Mucosa of rectum (tissue), 2 donors: Measurements from ENCODE around the gene SPECC1L.

ENCODE experiments used
- H3K27ac ChIP-seq, 2 donors: one replicate each; pipeline ENCODE4 v1.7.0; 2013; ENCODE audit warnings: inconsistent platforms in 2 of 2, low read depth in 2 of 2, low read length in 2 of 2
- H3K27me3 ChIP-seq, 2 donors: one replicate each; pipeline ENCODE4 v1.7.0; 2013; ENCODE audit warnings: low read length in 2 of 2; ENCODE audit not compliant: control insufficient read depth in 2 of 2, insufficient read depth in 2 of 2
- H3K36me3 ChIP-seq, 2 donors: one replicate each; pipeline ENCODE4 v1.7.0; 2013; ENCODE audit warnings: low read length in 2 of 2; ENCODE audit not compliant: control insufficient read depth in 2 of 2, insufficient read depth in 2 of 2
- H3K4me1 ChIP-seq, 2 donors: one replicate each; pipeline ENCODE4 v1.7.0; 2013; ENCODE audit warnings: low read length in 2 of 2, mild to moderate bottlenecking in 1 of 2; ENCODE audit not compliant: control insufficient read depth in 2 of 2, insufficient read depth in 2 of 2
- H3K4me3 ChIP-seq, 2 donors: one replicate each; pipeline ENCODE4 v1.7.0; 2013; ENCODE audit warnings: low read length in 2 of 2
- H3K9ac ChIP-seq, 2 donors: one replicate each; pipeline ENCODE4 v1.7.0; 2013; ENCODE audit warnings: low read length in 2 of 2, low read depth in 1 of 2, mild to moderate bottlenecking in 1 of 2
- H3K9me3 ChIP-seq, 2 donors: one replicate each; pipeline ENCODE4 v1.7.0; 2013; ENCODE audit warnings: low read length in 2 of 2; ENCODE audit not compliant: control insufficient read depth in 2 of 2
- donor health status: healthy.
- donor health status: Normal muscosa, but diverticular disease.

Gene SPECC1L

GRCh38 chr22:24408630-24409029 is 138.0 kb downstream of the SPECC1L start:
- Histone ChIP-seq H3K4me3 (no peak overlapping the region), H3K36me3 (peaks cover 23 to 34% of the 10 kb centered on the region in 2 donors), H3K9ac (no peak overlapping the region), H3K9me3 (no peaks in the 10 kb centered on the region), H3K27ac (no peak overlapping the region), H3K27me3 (no peaks in the 10 kb centered on the region), H3K4me1 (peaks cover 0 to 2% of the 10 kb centered on the region in 2 donors)

DNA sequence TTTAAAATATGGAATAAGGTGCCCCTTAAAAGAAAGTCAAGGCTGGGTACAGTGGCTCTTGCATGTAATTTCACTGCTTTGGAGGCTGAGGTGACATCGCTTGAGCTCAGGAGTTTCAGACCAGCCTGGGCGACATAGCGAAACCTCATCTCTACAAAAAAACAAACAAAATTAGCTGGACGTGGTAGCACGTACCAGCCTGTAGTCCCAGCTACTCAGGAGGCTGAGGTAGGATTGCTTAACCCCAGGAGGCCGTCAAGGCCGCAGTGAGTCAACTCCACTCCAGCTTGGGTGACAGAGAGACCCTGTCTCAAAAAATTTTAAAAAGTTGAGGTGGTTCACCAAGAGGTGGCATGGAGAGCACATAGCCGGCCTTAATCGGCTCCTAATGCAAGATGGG is 139.1 kb downstream of the SPECC1L start:
- no peaks in the 10 kb centered on the region for H3K4me1 ChIP-seq
- H3K27ac ChIP-seq, result no peak overlapping the region
- no peak overlapping the region for H3K9ac ChIP-seq
- H3K36me3 ChIP-seq, result peaks cover 27 to 41% of the 10 kb centered on the region in 2 donors
- no peak overlapping the region for H3K4me3 ChIP-seq
- no peaks in the 10 kb centered on the region for H3K27me3 ChIP-seq
- H3K9me3 ChIP-seq, result no peaks in the 10 kb centered on the region

DNA sequence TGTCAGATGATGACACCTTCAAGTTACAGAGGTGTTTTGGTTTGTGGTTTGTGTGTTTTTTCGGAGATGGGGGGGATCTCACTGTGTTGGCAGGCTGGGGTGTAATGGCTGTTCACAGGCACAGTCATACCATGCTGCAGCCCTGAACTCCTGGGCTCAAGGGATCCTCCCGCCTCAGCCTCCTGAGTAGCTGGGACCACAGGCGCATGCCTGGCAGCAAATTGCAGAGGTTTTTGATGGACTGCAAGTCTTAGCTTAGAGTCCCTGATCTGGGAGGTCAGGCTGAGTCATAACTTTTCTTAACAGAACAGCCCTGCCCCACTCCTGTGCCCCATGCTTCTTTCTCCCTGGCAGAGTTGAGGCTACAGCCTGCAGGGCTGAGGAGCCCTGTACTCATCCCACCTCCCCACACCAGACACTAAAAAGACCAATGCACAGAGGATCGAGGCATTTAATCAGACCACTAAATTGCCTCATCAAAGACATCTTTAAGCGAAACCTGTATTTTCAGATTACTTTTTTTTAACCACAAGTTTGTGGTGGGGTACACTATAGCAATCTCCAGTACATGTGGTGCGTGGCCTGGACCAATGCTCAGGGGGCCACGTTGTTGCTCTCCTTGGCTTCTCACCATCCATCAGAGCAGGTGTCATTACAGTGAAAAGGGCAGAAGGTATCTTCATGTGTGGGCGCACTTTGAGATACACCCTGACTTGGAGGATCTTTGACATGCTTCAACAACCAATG is 139.7 kb downstream of the SPECC1L start:
- Histone ChIP-seq H3K27ac (no peak overlapping the region), H3K4me1 (no peaks in the 10 kb centered on the region), H3K4me3 (no peak overlapping the region), H3K9ac (no peak overlapping the region), H3K36me3 (peaks cover 27 to 45% of the 10 kb centered on the region in 2 donors), H3K9me3 (no peaks in the 10 kb centered on the region), H3K27me3 (no peaks in the 10 kb centered on the region)

DNA sequence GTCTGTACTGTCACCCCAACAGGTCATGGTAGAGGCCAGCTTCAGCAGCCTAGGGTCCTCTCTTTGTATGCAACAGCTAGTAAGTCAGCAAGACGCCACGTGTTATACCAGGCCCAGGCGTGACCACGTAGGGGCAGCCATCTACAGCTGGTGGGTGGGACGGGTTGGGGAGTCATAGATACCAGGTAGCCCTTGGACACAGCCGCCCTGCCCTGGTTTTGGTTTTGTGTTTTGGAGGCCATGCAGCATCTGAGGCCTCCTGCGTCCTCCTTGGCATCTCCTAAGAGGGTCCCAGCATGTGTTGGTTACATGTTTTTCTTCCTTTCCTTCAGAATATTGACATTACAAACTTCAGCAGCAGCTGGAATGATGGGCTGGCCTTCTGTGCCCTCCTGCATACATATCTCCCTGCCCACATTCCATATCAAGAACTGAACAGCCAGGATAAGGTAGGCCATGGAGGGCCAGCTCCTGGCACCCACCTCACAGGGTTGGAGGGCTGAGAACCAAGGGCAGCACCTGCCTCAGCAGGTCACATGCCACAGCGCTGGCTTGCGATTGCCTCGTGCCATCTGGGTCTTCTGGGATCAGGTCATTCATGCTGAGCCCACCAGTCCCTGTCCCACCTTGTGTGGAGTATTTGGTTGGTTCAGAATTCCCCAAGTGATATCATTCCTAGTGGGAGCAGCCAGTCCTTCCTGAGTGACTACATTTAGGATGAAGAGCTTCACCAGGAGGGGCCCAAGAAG is 140.8 kb downstream of the SPECC1L start:
- H3K36me3 ChIP-seq, result peaks cover 36 to 52% of the 10 kb centered on the region in 2 donors
- no peak overlapping the region for H3K4me3 ChIP-seq
- no peak overlapping the region for H3K27ac ChIP-seq
- no peak overlapping the region for H3K9ac ChIP-seq
- no peaks in the 10 kb centered on the region for H3K27me3 ChIP-seq
- H3K9me3 ChIP-seq, result no peaks in the 10 kb centered on the region
- H3K4me1 ChIP-seq, result no peaks in the 10 kb centered on the region

- Histone ChIP-seq H3K36me3 (peaks cover 42 to 60% of the 10 kb centered on the region in 2 donors), H3K4me3 (no peak overlapping the region), H3K27me3 (no peaks in the 10 kb centered on the region), H3K9me3 (no peaks in the 10 kb centered on the region), H3K4me1 (no peaks in the 10 kb centered on the region), H3K27ac (no peak overlapping the region), H3K9ac (no peak overlapping the region)
These were observed 141.6 kb downstream of the SPECC1L start for GRCh38 chr22:24412274-24412673.

DNA sequence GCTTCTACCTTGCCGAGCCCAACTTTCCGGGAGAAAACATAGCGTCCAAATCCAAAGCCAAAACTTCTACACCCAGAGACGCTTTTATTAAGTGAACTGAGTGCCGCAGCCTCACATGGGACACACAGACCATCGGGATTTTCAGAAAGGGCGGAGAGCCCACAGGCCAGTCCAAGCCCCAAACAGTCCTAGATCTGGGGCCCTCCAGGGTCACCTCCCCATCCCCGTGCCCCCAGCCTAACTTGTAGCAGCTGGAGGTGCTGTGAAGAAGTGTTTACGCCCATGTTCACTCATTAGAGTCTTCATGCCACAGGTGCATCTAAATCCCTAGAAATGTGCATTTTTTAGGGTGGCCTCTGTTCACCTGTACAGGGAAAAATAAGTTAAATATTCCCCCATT is 142.6 kb downstream of the SPECC1L start:
- Histone ChIP-seq H3K27ac (no peak overlapping the region), H3K27me3 (no peaks in the 10 kb centered on the region), H3K4me1 (no peaks in the 10 kb centered on the region), H3K36me3 (peaks cover 43 to 53% of the 10 kb centered on the region in 2 donors), H3K9ac (no peak overlapping the region), H3K4me3 (no peak overlapping the region), H3K9me3 (no peaks in the 10 kb centered on the region)

- Histone ChIP-seq H3K27ac (no peak overlapping the region), H3K27me3 (no peaks in the 10 kb centered on the region), H3K4me1 (no peaks in the 10 kb centered on the region), H3K4me3 (no peak overlapping the region), H3K36me3 (peaks cover 43 to 48% of the 10 kb centered on the region in 2 donors), H3K9me3 (no peaks in the 10 kb centered on the region), H3K9ac (no peak overlapping the region)
These were observed 143.2 kb downstream of the SPECC1L start for GRCh38 chr22:24413736-24414385.

DNA sequence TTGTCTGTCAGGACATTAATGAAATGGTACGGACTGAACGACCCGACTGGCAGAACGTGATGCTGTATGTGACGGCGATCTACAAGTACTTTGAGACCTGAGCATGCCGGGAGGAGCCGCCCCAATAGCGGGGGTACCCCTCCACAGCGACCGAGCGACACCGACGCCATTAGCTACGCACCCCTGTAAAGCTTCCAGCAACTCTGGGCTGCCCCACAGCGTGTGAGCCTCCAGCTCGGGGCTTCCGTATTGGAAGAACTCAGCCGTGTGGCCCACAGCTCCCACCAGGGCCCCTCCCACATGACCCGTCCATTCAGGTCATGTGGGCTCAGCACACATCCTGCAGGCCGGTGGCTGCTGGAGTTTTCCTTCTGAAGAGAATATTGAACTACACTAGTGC is 143.9 kb downstream of the SPECC1L start:
- Histone ChIP-seq H3K9me3 (no peaks in the 10 kb centered on the region), H3K4me3 (no peak overlapping the region), H3K4me1 (no peaks in the 10 kb centered on the region), H3K9ac (no peak overlapping the region), H3K36me3 (peaks cover 43 to 48% of the 10 kb centered on the region in 2 donors), H3K27ac (no peak overlapping the region), H3K27me3 (no peaks in the 10 kb centered on the region)

GRCh38 chr22:24414984-24415945 is 144.6 kb downstream of the SPECC1L start:
- H3K27me3 ChIP-seq, result peaks cover 0 to 2% of the 10 kb centered on the region in 2 donors
- no peaks in the 10 kb centered on the region for H3K9me3 ChIP-seq
- H3K9ac ChIP-seq, result no peak overlapping the region
- no peaks in the 10 kb centered on the region for H3K4me1 ChIP-seq
- H3K36me3 ChIP-seq, result peaks cover 43 to 48% of the 10 kb centered on the region in 2 donors
- H3K27ac ChIP-seq, result no peak overlapping the region
- H3K4me3 ChIP-seq, result no peak overlapping the region
